ENCODE measurements around the gene ZNF263. TPM values are rescaled to one million over a fixed set of nuclear protein-coding genes. Genes with fewer than 3 reads are reported as not detected.

Gene ZNF263
- total and polyA plus RNA-seq, 2 of the 13 experiments (the other 11 are each of a cell fraction or from before 2014, with no cell fraction given) = 10.2 to 41.2 TPM

- TF ChIP-seq ZC3H13 (CRISPR knock-in tag; IDR thresholded peaks at IDR 0.05) (no peak), STAT5B (CRISPR knock-in tag; IDR thresholded peaks at IDR 0.05) (0 out of 2 replicates have a peak, but pooled peaks have one; percentile 10), SIN3A (IDR thresholded peaks at IDR 0.05; ENCODE audit: borderline replicate concordance, low read depth, low read length) (0 out of 2 replicates have a peak, but pooled peaks have one; percentile 60), KDM2A (CRISPR knock-in tag; IDR thresholded peaks at IDR 0.05; ENCODE audit: borderline replicate concordance, low read depth) (no peak; the same call in 1 of the 2 replicates), ZNF34 (CRISPR knock-in tag; IDR thresholded peaks at IDR 0.05; ENCODE audit: borderline replicate concordance) (peak; percentile 41; the same call in 1 of the 2 replicates), HMGXB4 (CRISPR knock-in tag; IDR thresholded peaks at IDR 0.05; ENCODE audit: borderline replicate concordance in 1 of 2, low read depth in 1 of 2) (peak in 1 of 2 experiments; percentile 73; a peak in 1 of 4 replicates), KDM1A (CRISPR knock-in tag; IDR thresholded peaks at IDR 0.05) (no peak), ZNF12 (CRISPR knock-in tag; IDR thresholded peaks at IDR 0.05) (no peak), SAP130 (CRISPR knock-in tag; IDR thresholded peaks at IDR 0.05; ENCODE audit: low read depth) (peak; percentile 48; the same call in 1 of the 2 replicates), HOMEZ (CRISPR knock-in tag; IDR thresholded peaks at IDR 0.05; ENCODE audit: low read depth) (no peak), DR1 (CRISPR knock-in tag; IDR thresholded peaks at IDR 0.05) (0 out of 2 replicates have a peak, but pooled peaks have one; percentile 29), ZNF331 (CRISPR knock-in tag; IDR thresholded peaks at IDR 0.05) (no peak), JUND (CRISPR knock-in tag; IDR thresholded peaks at IDR 0.05) (no peak), ZNF264 (CRISPR knock-in tag; IDR thresholded peaks at IDR 0.05) (peak; percentile 11; the same call in 1 of the 2 replicates), E2F1 (CRISPR knock-in tag; IDR thresholded peaks at IDR 0.05) (no peak), HES4 (CRISPR knock-in tag; IDR thresholded peaks at IDR 0.05; ENCODE audit: borderline replicate concordance) (no peak), PITX1 (CRISPR knock-in tag; IDR thresholded peaks at IDR 0.05) (no peak), ZBTB21 (CRISPR knock-in tag; IDR thresholded peaks at IDR 0.05) (peak; percentile 50; the same call in 1 of the 2 replicates), MAFK (conservative IDR thresholded peaks at IDR 0.05 in 1 of 2, IDR thresholded peaks at IDR 0.05 in 1 of 2; ENCODE audit: low read length in 2 of 2) (peak; percentile 27 to 29; a peak in 3 of 4 replicates), ZBTB25 (CRISPR knock-in tag; IDR thresholded peaks at IDR 0.05) (no peak), ZBTB37 (CRISPR knock-in tag; IDR thresholded peaks at IDR 0.05) (no peak)
These were observed 1.1 kb upstream of the ZNF263 start (continued) for GRCh38 chr16:3282103-3282729.

Data from HepG2 (cell line).